GM23338 (cell line): ENCODE data around the gene WDR20. TPM values are rescaled to one million over a fixed set of nuclear protein-coding genes. Genes with fewer than 3 reads are reported as not detected.

ENCODE experiments used
- ATAC-seq: fragments of 200-7000 bp; cut with Tn5 transposase; 3 replicates; pipeline ENCODE4 v1.9.1; 2020
- DNase-seq: peaks from one replicate; pipeline ENCODE4 v3.0.0-alpha.2; 2015; ENCODE audit warnings: low spot score
- H2AFZ ChIP-seq: fragments of 200-600 bp; sonication (generic); 2 replicates; pipeline ENCODE4 v1.8.0; 2016; ENCODE audit warnings: antibody characterized with exemption, mild to moderate bottlenecking, moderate library complexity
- H3F3A ChIP-seq: fragments of 200-600 bp; sonication (generic); replicated peaks from 2 replicates; pipeline ENCODE4 v1.8.0; 2017; ENCODE audit warnings: antibody characterized with exemption, mixed run types, low read depth
- H3K27ac ChIP-seq: fragments of 200-600 bp; sonication (generic); 2 replicates; pipeline ENCODE4 v1.6.1; 2016; ENCODE audit warnings: low read depth
- H3K27me3 ChIP-seq: fragments of 200-600 bp; sonication (generic); 2 replicates; pipeline ENCODE4 v1.8.0; 2016; ENCODE audit warnings: mild to moderate bottlenecking, mixed run types, moderate library complexity; ENCODE audit not compliant: insufficient read depth
- H3K36me3 ChIP-seq: fragments of 200-600 bp; sonication (generic); 2 replicates; pipeline ENCODE4 v1.8.0; 2016; ENCODE audit warnings: mild to moderate bottlenecking; ENCODE audit not compliant: insufficient read depth
- H3K4me1 ChIP-seq: fragments of 200-600 bp; sonication (generic); 2 replicates; pipeline ENCODE4 v1.8.0; 2016; ENCODE audit warnings: mild to moderate bottlenecking, moderate library complexity; ENCODE audit not compliant: insufficient read depth
- H3K4me2 ChIP-seq: fragments of 200-600 bp; sonication (generic); 2 replicates; pipeline ENCODE4 v1.7.1; 2017; ENCODE audit warnings: mixed run types
- H3K4me3 ChIP-seq: fragments of 200-600 bp; sonication (generic); 2 replicates; pipeline ENCODE4 v1.6.1; 2016; ENCODE audit warnings: mixed run types
- H3K79me2 ChIP-seq: fragments of 200-600 bp; sonication (generic); replicated peaks from 2 replicates; pipeline ENCODE4 v1.8.0; 2017; ENCODE audit warnings: mild to moderate bottlenecking; ENCODE audit not compliant: insufficient read depth
- H3K9me2 ChIP-seq: fragments of 200-600 bp; sonication (generic); 2 replicates; pipeline ENCODE4 v1.8.0; 2017; ENCODE audit not compliant: insufficient read depth
- H4K20me1 ChIP-seq: fragments of 200-600 bp; sonication (generic); replicated peaks from 2 replicates; pipeline ENCODE4 v1.8.0; 2017; ENCODE audit warnings: mild to moderate bottlenecking; ENCODE audit not compliant: insufficient read depth
- H3K27ac Mint-ChIP-seq: 2 replicates; pipeline ENCODE4 v1.8.0; 2020; ENCODE audit warnings: inconsistent platforms, mild to moderate bottlenecking, moderate library complexity, mixed read lengths
- H3K27me3 Mint-ChIP-seq: 3 replicates; pipeline ENCODE4 v1.8.0; 2022; ENCODE audit warnings: low read depth, mild to moderate bottlenecking, moderate library complexity, mixed read lengths, inconsistent platforms; ENCODE audit not compliant: insufficient read depth, poor library complexity
- H3K36me3 Mint-ChIP-seq: 3 replicates; pipeline ENCODE4 v1.8.0; 2021; ENCODE audit warnings: low read depth, mild to moderate bottlenecking, inconsistent platforms, moderate library complexity, mixed read lengths
- H3K4me1 Mint-ChIP-seq: 3 replicates; pipeline ENCODE4 v1.8.0; 2020; ENCODE audit warnings: mild to moderate bottlenecking, inconsistent platforms, mixed read lengths
- H3K4me3 Mint-ChIP-seq: 3 replicates; pipeline ENCODE4 v1.8.0; 2021; ENCODE audit warnings: moderate library complexity, mild to moderate bottlenecking, inconsistent platforms, mixed read lengths
- H3K9me3 Mint-ChIP-seq: 3 replicates; pipeline ENCODE4 v1.8.0; 2020; ENCODE audit warnings: moderate library complexity, mild to moderate bottlenecking, inconsistent platforms, mixed read lengths
- CREB1 ChIP-seq: fragments of 250-450 bp; sonication (Bioruptor Pico); IDR thresholded peaks from 2 replicates; pipeline ENCODE4 v1.5.0; 2020; ENCODE audit warnings: low read depth, mild to moderate bottlenecking, moderate library complexity
- EZH2 ChIP-seq: fragments of 200-600 bp; sonication (generic); IDR thresholded peaks from one replicate; pipeline ENCODE4 v1.8.0; 2017; ENCODE audit warnings: antibody characterized with exemption, mild to moderate bottlenecking, low read depth; ENCODE audit not compliant: unreplicated experiment
- EZH2phosphoT487 ChIP-seq: fragments of 200-600 bp; sonication (generic); IDR thresholded peaks from one replicate; pipeline ENCODE4 v1.8.1; 2018; ENCODE audit warnings: antibody characterized with exemption; ENCODE audit not compliant: unreplicated experiment
- JUNB ChIP-seq: IDR thresholded peaks from one replicate; pipeline ENCODE4 v1.6.1; 2016; ENCODE audit warnings: antibody characterized with exemption; ENCODE audit not compliant: unreplicated experiment
- NANOG ChIP-seq: IDR thresholded peaks from 2 replicates; pipeline ENCODE4 v1.6.1; 2016; ENCODE audit warnings: antibody characterized with exemption, borderline replicate concordance
- POLR2AphosphoS5 ChIP-seq: IDR thresholded peaks from 2 replicates; pipeline ENCODE4 v1.6.1; 2016; ENCODE audit warnings: antibody characterized with exemption, low read depth
- STAT1 ChIP-seq: IDR thresholded peaks from one replicate; pipeline ENCODE4 v1.6.1; 2016; ENCODE audit warnings: antibody characterized with exemption; ENCODE audit not compliant: unreplicated experiment
- ZNF114 ChIP-seq: fragments of 250-450 bp; sonication (Bioruptor Pico); IDR thresholded peaks from 2 replicates; pipeline ENCODE4 v1.5.0; 2020; ENCODE audit warnings: mild to moderate bottlenecking, moderate library complexity
- ZNF331 ChIP-seq: fragments of 250-450 bp; sonication (Bioruptor Pico); IDR thresholded peaks from 2 replicates; pipeline ENCODE4 v1.5.0; 2020; ENCODE audit warnings: low read depth, mild to moderate bottlenecking, moderate library complexity
- polyA plus RNA-seq: library from polyadenylated mRNA; unstranded; fragments of >200 nt; fragmentation: Nextera tagmentation; extraction: Ambion mirVana; gene quantifications from 2 replicates; pipeline ENCODE4 v1.2.1, GENCODE V29; 2016
- total RNA-seq: library from RNA; depleted of rRNA; stranded (reverse); fragments of >200 nt; shearing (Covaris generic); gene quantifications from 2 replicates; pipeline ENCODE4 v1.2.3, GENCODE V29; 2014
- TF ChIP-seq, protein P1 (sequence below): fragments of 250-450 bp; sonication (Bioruptor Pico); IDR thresholded peaks from 2 replicates; pipeline ENCODE4 v1.5.0; 2020; ENCODE audit warnings: mild to moderate bottlenecking, moderate library complexity
- TF ChIP-seq, protein P2 (sequence below): IDR thresholded peaks from 2 replicates; pipeline ENCODE4 v1.6.1; 2016; ENCODE audit warnings: antibody characterized with exemption
- TF ChIP-seq, protein P3 (sequence below), 2 experiments: fragments of 200-600 bp in 1 of 2; sonication (generic) in 1 of 2; conservative IDR thresholded peaks; 2 replicates each; pipeline versions ENCODE4 v1.5.1 to v1.6.1; 2016 to 2017; ENCODE audit warnings: antibody characterized with exemption in 2 of 2, low read depth in 2 of 2, mild to moderate bottlenecking in 2 of 2, moderate library complexity in 1 of 2
- TF ChIP-seq, protein P4 (sequence below): IDR thresholded peaks from one replicate; pipeline ENCODE4 v1.6.1; 2018; ENCODE audit warnings: antibody characterized with exemption; ENCODE audit not compliant: unreplicated experiment

WDR20 gene
- total and polyA plus RNA-seq, 2 experiments from 2014 or later, result 17.9 to 21.0 TPM

DNA sequence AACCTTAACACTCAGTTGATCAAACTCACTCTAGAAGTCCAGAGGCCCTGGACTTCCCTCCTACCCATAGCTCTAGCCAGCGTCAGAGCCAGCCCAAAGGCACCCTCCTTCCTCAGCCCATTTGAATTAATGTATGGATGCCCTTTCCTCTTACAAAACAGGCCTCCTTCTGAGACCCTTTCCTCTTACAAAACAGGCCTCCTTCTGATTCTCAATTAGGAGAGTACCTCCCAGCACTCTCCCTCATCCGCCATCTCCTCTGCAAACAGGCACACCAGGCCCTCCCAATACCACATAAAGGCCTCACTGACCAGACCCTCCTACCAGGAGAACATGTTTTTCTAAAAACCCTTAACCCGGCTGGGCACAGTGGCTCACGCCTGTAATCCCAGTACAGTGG lies 99.5 kb downstream of the WDR20 start:
- Histone ChIP-seq H3K27ac (no peak overlapping the region), H3K4me2 (no peak overlapping the region)
- no peaks in the 10 kb centered on the region; the same call in 2 of the 3 replicates for H3K9me3 Mint-ChIP-seq

More for the DNA sequence above, 99.5 kb downstream of the WDR20 start:
- Mint-ChIP-seq H3K27ac (no peak overlapping the region), H3K36me3 (peaks cover 3% of the 10 kb centered on the region; the same call in 1 of the 3 replicates), H3K27me3 (no peaks in the 10 kb centered on the region), H3K4me1 (no peaks in the 10 kb centered on the region; the same call in 2 of the 3 replicates), H3K4me3 (no peak overlapping the region)
- DNase-seq (no peak), ATAC-seq (no peak)
- Histone ChIP-seq H3K27me3 (no peaks in the 10 kb centered on the region), H3F3A (no peaks in the 10 kb centered on the region), H3K4me3 (no peak overlapping the region), H3K4me1 (peaks cover 11% of the 10 kb centered on the region), H3K79me2 (no peaks in the 10 kb centered on the region), H4K20me1 (no peaks in the 10 kb centered on the region), H3K36me3 (no peaks in the 10 kb centered on the region), H2AFZ (no peak overlapping the region), H3K9me2 (no peaks in the 10 kb centered on the region)
- TF ChIP-seq STAT1 (no peak), EZH2 (no peak), NANOG (no peak), CREB1 (CRISPR knock-in tag) (no peak), POLR2AphosphoS5 (no peak), ZNF331 (CRISPR knock-in tag) (no peak), ZNF114 (no peak), JUNB (no peak), EZH2phosphoT487 (no peak)
- TF ChIP-seq, protein P1, sequence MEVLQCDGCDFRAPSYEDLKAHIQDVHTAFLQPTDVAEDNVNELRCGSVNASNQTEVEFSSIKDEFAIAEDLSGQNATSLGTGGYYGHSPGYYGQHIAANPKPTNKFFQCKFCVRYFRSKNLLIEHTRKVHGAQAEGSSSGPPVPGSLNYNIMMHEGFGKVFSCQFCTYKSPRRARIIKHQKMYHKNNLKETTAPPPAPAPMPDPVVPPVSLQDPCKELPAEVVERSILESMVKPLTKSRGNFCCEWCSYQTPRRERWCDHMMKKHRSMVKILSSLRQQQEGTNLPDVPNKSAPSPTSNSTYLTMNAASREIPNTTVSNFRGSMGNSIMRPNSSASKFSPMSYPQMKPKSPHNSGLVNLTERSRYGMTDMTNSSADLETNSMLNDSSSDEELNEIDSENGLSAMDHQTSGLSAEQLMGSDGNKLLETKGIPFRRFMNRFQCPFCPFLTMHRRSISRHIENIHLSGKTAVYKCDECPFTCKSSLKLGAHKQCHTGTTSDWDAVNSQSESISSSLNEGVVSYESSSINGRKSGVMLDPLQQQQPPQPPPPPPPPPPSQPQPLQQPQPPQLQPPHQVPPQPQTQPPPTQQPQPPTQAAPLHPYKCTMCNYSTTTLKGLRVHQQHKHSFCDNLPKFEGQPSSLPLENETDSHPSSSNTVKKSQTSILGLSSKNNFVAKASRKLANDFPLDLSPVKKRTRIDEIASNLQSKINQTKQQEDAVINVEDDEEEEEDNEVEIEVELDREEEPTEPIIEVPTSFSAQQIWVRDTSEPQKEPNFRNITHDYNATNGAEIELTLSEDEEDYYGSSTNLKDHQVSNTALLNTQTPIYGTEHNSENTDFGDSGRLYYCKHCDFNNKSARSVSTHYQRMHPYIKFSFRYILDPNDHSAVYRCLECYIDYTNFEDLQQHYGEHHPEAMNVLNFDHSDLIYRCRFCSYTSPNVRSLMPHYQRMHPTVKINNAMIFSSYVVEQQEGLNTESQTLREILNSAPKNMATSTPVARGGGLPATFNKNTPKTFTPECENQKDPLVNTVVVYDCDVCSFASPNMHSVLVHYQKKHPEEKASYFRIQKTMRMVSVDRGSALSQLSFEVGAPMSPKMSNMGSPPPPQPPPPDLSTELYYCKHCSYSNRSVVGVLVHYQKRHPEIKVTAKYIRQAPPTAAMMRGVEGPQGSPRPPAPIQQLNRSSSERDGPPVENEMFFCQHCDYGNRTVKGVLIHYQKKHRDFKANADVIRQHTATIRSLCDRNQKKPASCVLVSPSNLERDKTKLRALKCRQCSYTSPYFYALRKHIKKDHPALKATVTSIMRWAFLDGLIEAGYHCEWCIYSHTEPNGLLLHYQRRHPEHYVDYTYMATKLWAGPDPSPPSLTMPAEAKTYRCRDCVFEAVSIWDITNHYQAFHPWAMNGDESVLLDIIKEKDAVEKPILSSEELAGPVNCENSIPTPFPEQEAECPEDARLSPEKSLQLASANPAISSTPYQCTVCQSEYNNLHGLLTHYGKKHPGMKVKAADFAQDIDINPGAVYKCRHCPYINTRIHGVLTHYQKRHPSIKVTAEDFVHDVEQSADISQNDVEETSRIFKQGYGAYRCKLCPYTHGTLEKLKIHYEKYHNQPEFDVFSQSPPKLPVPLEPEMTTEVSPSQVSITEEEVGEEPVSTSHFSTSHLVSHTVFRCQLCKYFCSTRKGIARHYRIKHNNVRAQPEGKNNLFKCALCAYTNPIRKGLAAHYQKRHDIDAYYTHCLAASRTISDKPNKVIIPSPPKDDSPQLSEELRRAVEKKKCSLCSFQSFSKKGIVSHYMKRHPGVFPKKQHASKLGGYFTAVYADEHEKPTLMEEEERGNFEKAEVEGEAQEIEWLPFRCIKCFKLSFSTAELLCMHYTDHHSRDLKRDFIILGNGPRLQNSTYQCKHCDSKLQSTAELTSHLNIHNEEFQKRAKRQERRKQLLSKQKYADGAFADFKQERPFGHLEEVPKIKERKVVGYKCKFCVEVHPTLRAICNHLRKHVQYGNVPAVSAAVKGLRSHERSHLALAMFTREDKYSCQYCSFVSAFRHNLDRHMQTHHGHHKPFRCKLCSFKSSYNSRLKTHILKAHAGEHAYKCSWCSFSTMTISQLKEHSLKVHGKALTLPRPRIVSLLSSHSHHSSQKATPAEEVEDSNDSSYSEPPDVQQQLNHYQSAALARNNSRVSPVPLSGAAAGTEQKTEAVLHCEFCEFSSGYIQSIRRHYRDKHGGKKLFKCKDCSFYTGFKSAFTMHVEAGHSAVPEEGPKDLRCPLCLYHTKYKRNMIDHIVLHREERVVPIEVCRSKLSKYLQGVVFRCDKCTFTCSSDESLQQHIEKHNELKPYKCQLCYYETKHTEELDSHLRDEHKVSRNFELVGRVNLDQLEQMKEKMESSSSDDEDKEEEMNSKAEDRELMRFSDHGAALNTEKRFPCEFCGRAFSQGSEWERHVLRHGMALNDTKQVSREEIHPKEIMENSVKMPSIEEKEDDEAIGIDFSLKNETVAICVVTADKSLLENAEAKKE, result no peak
- TF ChIP-seq, protein P2, sequence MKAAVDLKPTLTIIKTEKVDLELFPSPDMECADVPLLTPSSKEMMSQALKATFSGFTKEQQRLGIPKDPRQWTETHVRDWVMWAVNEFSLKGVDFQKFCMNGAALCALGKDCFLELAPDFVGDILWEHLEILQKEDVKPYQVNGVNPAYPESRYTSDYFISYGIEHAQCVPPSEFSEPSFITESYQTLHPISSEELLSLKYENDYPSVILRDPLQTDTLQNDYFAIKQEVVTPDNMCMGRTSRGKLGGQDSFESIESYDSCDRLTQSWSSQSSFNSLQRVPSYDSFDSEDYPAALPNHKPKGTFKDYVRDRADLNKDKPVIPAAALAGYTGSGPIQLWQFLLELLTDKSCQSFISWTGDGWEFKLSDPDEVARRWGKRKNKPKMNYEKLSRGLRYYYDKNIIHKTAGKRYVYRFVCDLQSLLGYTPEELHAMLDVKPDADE, result no peak
- TF ChIP-seq, protein P3, sequence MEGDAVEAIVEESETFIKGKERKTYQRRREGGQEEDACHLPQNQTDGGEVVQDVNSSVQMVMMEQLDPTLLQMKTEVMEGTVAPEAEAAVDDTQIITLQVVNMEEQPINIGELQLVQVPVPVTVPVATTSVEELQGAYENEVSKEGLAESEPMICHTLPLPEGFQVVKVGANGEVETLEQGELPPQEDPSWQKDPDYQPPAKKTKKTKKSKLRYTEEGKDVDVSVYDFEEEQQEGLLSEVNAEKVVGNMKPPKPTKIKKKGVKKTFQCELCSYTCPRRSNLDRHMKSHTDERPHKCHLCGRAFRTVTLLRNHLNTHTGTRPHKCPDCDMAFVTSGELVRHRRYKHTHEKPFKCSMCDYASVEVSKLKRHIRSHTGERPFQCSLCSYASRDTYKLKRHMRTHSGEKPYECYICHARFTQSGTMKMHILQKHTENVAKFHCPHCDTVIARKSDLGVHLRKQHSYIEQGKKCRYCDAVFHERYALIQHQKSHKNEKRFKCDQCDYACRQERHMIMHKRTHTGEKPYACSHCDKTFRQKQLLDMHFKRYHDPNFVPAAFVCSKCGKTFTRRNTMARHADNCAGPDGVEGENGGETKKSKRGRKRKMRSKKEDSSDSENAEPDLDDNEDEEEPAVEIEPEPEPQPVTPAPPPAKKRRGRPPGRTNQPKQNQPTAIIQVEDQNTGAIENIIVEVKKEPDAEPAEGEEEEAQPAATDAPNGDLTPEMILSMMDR (conservative IDR thresholded peaks at IDR 0.05; ENCODE audit: low read depth in 2 of 2), result no peak
- TF ChIP-seq, protein P4, sequence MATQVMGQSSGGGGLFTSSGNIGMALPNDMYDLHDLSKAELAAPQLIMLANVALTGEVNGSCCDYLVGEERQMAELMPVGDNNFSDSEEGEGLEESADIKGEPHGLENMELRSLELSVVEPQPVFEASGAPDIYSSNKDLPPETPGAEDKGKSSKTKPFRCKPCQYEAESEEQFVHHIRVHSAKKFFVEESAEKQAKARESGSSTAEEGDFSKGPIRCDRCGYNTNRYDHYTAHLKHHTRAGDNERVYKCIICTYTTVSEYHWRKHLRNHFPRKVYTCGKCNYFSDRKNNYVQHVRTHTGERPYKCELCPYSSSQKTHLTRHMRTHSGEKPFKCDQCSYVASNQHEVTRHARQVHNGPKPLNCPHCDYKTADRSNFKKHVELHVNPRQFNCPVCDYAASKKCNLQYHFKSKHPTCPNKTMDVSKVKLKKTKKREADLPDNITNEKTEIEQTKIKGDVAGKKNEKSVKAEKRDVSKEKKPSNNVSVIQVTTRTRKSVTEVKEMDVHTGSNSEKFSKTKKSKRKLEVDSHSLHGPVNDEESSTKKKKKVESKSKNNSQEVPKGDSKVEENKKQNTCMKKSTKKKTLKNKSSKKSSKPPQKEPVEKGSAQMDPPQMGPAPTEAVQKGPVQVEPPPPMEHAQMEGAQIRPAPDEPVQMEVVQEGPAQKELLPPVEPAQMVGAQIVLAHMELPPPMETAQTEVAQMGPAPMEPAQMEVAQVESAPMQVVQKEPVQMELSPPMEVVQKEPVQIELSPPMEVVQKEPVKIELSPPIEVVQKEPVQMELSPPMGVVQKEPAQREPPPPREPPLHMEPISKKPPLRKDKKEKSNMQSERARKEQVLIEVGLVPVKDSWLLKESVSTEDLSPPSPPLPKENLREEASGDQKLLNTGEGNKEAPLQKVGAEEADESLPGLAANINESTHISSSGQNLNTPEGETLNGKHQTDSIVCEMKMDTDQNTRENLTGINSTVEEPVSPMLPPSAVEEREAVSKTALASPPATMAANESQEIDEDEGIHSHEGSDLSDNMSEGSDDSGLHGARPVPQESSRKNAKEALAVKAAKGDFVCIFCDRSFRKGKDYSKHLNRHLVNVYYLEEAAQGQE, result no peak
